ENCODE results near the gene LHX3. TPM values are rescaled to one million over a fixed set of nuclear protein-coding genes. Genes with fewer than 3 reads are reported as not detected.

The LHX3 gene
- total and polyA plus RNA-seq, 2 of the 8 experiments (the other 6 are each of a cell fraction or from before 2014, with no cell fraction given) = 0.02 TPM; not detected in 1

DNA sequence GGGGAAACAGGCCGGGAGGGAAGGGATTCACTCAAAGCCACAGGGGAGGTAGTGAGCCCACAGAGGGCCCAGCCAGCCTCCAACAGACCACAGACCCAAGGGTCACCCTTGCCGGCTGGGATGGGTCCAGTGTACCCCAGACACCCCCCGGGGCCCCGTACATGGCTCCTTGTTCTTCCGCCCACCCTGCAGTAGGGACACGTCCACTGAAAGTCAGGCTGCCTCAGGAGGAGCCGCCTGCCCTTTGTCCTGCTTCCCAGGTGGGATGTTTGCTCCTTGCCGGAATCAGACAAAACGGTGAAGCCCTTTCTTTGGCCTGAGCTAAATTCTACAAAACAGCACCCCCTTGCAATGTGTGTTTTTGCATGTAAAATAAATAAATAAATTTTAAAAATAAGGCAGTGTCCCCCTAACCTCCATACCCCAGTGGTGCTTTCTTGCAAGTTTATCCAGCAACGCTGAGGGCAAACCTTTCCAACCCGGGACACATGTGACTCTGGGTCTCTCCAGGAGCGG, 25.8 kb downstream of the LHX3 start:
- DNase-seq (ENCODE audit: low read depth in 1 of 2, low spot score in 2 of 2) = peak in 1 of 2 experiments; percentile 52
- Histone ChIP-seq H3K9me3 (ENCODE audit: insufficient read depth in 2 of 2, low read depth in 1 of 2, low read length in 1 of 2) (no peaks in the 10 kb centered on the region), H3K4me2 (ENCODE audit: insufficient read depth in 1 of 2, low read depth in 2 of 2, low read length in 2 of 2) (no peak overlapping the region), H4K5ac (ENCODE audit: insufficient read length, low read depth, low read length) (no peak overlapping the region), H3K79me1 (ENCODE audit: low read depth, low read length) (no peaks in the 10 kb centered on the region), H2BK5ac (ENCODE audit: low read depth, low read length) (0 out of 2 replicates have a peak overlapping the region, but pooled peaks have one; percentile 84), H3K79me2 (ENCODE audit: control insufficient read depth in 1 of 2, insufficient read depth in 2 of 2, low read length in 2 of 2) (no peaks in the 10 kb centered on the region), H4K91ac (replicated peaks; ENCODE audit: insufficient read length, low read length) (peak overlapping the region; percentile 98), H2BK120ac (replicated peaks; ENCODE audit: low read depth, low read length) (no peak overlapping the region), H3K18ac (ENCODE audit: extremely low read depth, low read length) (peak overlapping the region; percentile 87; the same call in 1 of the 2 replicates), H4K8ac (ENCODE audit: extremely low read depth, insufficient read depth, low read length) (no peak overlapping the region), H3K27me3 (replicated peaks in 1 of 4; ENCODE audit: control insufficient read depth in 3 of 4, extremely low read depth in 1 of 4, insufficient read depth in 3 of 4, low read length in 3 of 4) (no peaks in the 10 kb centered on the region), H2BK15ac (ENCODE audit: low read length) (0 out of 2 replicates have a peak overlapping the region, but pooled peaks have one; percentile 96), H2BK20ac (ENCODE audit: low read length) (peak overlapping the region; percentile 95), H3K56ac (replicated peaks; ENCODE audit: insufficient read length, low read depth, low read length) (no peak overlapping the region), H4K20me1 (replicated peaks in 1 of 2; ENCODE audit: control insufficient read depth in 1 of 2, insufficient read depth in 2 of 2, low read length in 2 of 2) (peaks cover 0 to 2% of the 10 kb centered on the region in 2 experiments), H3K4me3 (ENCODE audit: extremely low read depth in 1 of 4, insufficient read depth in 2 of 4, low read depth in 3 of 4, low read length in 4 of 4) (no peak overlapping the region; a peak in 1 of 8 replicates), H3K23ac (ENCODE audit: insufficient read length) (no peak overlapping the region), H2AK5ac (ENCODE audit: low read depth, low read length) (no peak overlapping the region), H3K14ac (ENCODE audit: insufficient read length) (no peak overlapping the region), H3K36me3 (ENCODE audit: control insufficient read depth in 2 of 4, insufficient read depth in 4 of 4, low read length in 3 of 4) (no peaks in the 10 kb centered on the region), H3K4ac (replicated peaks; ENCODE audit: insufficient read length, low read depth, low read length) (peak overlapping the region; percentile 87), H2AFZ (ENCODE audit: low read length) (0 out of 2 replicates have a peak overlapping the region, but pooled peaks have one; percentile 36), H3K23me2 (ENCODE audit: low read depth, low read length) (peaks cover 5% of the 10 kb centered on the region; the same call in 1 of the 2 replicates), H3K4me1 (replicated peaks in 1 of 4; ENCODE audit: control insufficient read depth in 3 of 4, insufficient read depth in 4 of 4, low read length in 3 of 4) (peaks cover 0 to 10% (median 5%) of the 10 kb centered on the region in 4 experiments; a peak in 5 of 7 replicates), H2BK12ac (ENCODE audit: low read depth, low read length) (0 out of 2 replicates have a peak overlapping the region, but pooled peaks have one; percentile 97), H3K9ac (replicated peaks in 1 of 4; ENCODE audit: extremely low read depth in 1 of 4, low read depth in 3 of 4, low read length in 3 of 4) (no peak overlapping the region), H3K27ac (ENCODE audit: low read depth, low read length) (no peak overlapping the region; the same call in 1 of the 2 replicates)
- POLR2A ChIA-PET (ENCODE audit: partially characterized antibody) = interaction anchor here (1.0 to 1.2 kb wide), 3 partner anchors 15 to 30 kb away, joined by 3 to 4 read pairs (median 3); no protein-coding TSS in a partner anchor
- 75% methylated on average over 11 of the region's 12 CpGs; no CpG with 5 or more reads in 1 of the 2 experiments for WGBS, 2 experiments (ENCODE audit: extremely low coverage in 1 of 2, insufficient coverage in 1 of 2, insufficient read length in 1 of 2, insufficient replicate concordance in 2 of 2, low coverage in 1 of 2, low lambda C conversion rate in 2 of 2, missing lambda C conversion rate in 1 of 2)
- CTCF ChIA-PET (ENCODE audit: partially characterized antibody) = interaction anchor here (0.5 to 2.2 kb wide), 15 partner anchors 8 to 1525 kb away, joined by 3 to 8 read pairs (median 4); no protein-coding TSS in a partner anchor
- no peak for FAIRE-seq
- TF ChIP-seq BCL11A (IDR thresholded peaks at IDR 0.05; ENCODE audit: low read depth in 2 of 2, low read length in 2 of 2) (no peak), SP2 (IDR thresholded peaks at IDR 0.05; ENCODE audit: low read length) (no peak), E2F6 (IDR thresholded peaks at IDR 0.05) (no peak)

All from H1 (cell line).